ENCODE results near the gene UEVLD.
"Not testable (repeated sequence)": the region's sequence is repeated elsewhere in the genome, so short reads cannot be mapped to it uniquely, and the experiment has no call there.

UEVLD gene

GRCh38 chr11:18588297-18589252, at the start of gene UEVLD:
Gene UEVLD (minus strand): TSS chr11:18588734. CDS start chr11:18588654, 80 bp downstream.
- peak; percentile 93 for DNase-seq

- peak; percentile 81 for DNase-seq
These were observed 45.9 kb upstream of the UEVLD start, which contains the start of gene SPTY2D1 for GRCh38 chr11:18634140-18635032. Gene SPTY2D1 (minus strand): TSS chr11:18634342. CDS start chr11:18634257, 85 bp downstream.

GRCh38 chr11:18633256-18634139, 45.0 kb upstream of the UEVLD start:
- DNase-seq = no peak

GRCh38 chr11:18632841-18633240, 44.3 kb upstream of the UEVLD start:
- DNase-seq = no peak

- DNase-seq = no peak
These were observed 35.6 kb upstream of the UEVLD start for GRCh38 chr11:18624161-18624560.

GRCh38 chr11:18623707-18624106, 35.2 kb upstream of the UEVLD start:
- DNase-seq = no peak

- DNase-seq = no peak
These were observed 29.9 kb upstream of the UEVLD start for GRCh38 chr11:18618342-18619025.

- no peak for DNase-seq
These were observed 29.3 kb upstream of the UEVLD start for GRCh38 chr11:18617688-18618341.

- DNase-seq = no peak
These were observed 27.3 kb upstream of the UEVLD start for GRCh38 chr11:18615628-18616392.

GRCh38 chr11:18614667-18615066, 26.1 kb upstream of the UEVLD start:
- no peak for DNase-seq

GRCh38 chr11:18612394-18612793, 23.9 kb upstream of the UEVLD start:
- DNase-seq = no peak

GRCh38 chr11:18611196-18611595, 22.7 kb upstream of the UEVLD start:
- DNase-seq = no peak

GRCh38 chr11:18608376-18608775, 19.8 kb upstream of the UEVLD start:
- no peak for DNase-seq

GRCh38 chr11:18600915-18601569, 12.5 kb upstream of the UEVLD start:
- no peak for DNase-seq

- DNase-seq = no peak
These were observed 11.3 kb upstream of the UEVLD start, which contains the start of gene MISFA for GRCh38 chr11:18599739-18600230. Gene MISFA (plus strand): TSS chr11:18599789. CDS start chr11:18599929, 140 bp downstream.

- DNase-seq = no peak
These were observed 6.6 kb upstream of the UEVLD start for GRCh38 chr11:18594999-18595749.

- DNase-seq = not testable (repeated sequence)
These were observed 5.6 kb upstream of the UEVLD start for GRCh38 chr11:18594088-18594487.

- DNase-seq = no peak
These were observed 2.0 kb upstream of the UEVLD start for GRCh38 chr11:18590571-18590970.

- no peak for DNase-seq
These were observed 6.7 kb downstream of the UEVLD start for GRCh38 chr11:18581825-18582224.

All from 8988T (cell line).